ENCODE measurements around the gene PRSS21.
A peak's percentile ranks its signal among the peaks of the same experiment; 100 is the strongest.

The PRSS21 gene, protein sequence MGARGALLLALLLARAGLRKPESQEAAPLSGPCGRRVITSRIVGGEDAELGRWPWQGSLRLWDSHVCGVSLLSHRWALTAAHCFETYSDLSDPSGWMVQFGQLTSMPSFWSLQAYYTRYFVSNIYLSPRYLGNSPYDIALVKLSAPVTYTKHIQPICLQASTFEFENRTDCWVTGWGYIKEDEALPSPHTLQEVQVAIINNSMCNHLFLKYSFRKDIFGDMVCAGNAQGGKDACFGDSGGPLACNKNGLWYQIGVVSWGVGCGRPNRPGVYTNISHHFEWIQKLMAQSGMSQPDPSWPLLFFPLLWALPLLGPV

DNA sequence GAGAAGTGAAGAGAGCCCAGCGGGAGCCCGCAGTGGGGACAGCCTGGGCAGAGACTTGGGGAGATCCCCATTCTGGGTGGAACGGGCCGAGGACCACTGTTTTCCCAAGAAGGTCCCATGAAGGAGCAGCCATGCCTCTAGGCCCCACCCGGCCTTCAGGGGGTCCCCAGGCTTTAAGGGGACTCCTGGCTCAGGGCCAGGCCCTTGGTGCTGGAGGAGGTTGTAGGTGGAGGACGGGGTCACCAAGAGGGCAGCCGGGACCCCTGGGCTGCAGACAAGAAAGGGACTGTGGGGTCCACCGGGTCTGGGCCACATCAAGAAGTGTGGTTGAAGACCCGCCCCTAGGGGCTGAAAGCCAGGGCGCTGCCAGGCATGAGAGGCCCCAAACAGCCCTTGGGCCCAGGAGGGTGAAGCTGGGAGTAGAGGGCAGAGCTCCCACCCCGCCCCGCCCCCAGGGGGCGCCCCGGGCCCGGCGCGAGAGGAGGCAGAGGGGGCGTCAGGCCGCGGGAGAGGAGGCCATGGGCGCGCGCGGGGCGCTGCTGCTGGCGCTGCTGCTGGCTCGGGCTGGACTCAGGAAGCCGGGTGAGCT is at the start of gene PRSS21:
Gene PRSS21 (plus strand): TSS at position 487 of the 589 bp plus-strand sequence. CDS start 32 bp downstream, at position 519.
- DNase-seq (ENCODE audit: low read depth), result peak; percentile 26

DNA sequence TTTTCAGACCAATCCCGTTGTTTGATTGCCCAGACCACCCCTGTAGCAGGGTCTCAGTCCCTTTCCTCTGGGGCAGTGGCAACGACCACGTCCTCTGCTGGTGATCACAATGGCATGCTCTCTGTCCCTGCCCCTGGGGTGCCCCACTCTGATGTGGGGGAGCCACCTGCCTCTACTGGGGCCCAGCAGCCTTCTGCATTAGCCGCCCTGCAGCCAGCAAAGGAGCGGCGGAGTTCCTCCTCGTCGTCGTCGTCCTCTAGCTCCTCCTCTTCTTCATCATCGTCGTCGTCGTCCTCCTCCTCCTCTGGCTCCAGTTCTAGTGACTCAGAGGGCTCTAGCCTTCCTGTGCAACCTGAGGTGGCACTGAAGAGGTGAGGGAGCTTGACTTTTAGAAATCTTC is 49.1 kb upstream of the PRSS21 start:
- no peak for DNase-seq (ENCODE audit: low read depth)

DNA sequence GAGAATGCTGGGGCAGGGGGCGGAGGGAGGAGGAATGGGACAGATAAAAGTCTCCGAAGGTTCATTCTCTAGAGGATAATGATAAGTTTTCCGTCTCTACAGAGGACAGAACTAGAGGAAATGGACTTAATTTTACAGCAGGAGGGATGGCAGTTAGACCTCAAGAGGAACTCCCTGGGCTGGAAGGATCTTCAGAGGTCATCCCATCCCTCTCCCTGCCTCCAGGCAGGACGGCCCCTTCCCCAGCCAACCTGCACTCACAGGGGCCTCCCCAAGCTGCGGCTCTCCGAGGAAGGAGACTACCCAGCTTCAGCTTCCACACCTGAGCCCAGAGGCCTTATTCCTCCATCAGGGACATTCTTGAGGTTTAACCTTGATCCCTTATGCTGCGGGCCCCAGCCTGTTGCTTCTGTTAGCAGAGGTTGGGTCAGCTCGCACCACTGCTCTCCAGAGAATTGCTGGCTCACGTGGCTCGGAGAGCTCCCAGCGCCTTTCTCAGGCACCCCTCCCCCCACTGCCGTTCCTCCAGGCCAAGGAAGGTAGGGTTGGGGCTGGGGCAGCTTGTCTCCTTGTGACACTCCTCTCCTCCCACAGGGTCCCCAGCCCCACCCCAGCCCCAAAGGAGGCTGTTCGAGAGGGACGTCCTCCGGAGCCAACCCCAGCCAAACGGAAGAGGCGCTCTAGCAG is 48.5 kb upstream of the PRSS21 start:
- no peak for DNase-seq (ENCODE audit: low read depth)

DNA sequence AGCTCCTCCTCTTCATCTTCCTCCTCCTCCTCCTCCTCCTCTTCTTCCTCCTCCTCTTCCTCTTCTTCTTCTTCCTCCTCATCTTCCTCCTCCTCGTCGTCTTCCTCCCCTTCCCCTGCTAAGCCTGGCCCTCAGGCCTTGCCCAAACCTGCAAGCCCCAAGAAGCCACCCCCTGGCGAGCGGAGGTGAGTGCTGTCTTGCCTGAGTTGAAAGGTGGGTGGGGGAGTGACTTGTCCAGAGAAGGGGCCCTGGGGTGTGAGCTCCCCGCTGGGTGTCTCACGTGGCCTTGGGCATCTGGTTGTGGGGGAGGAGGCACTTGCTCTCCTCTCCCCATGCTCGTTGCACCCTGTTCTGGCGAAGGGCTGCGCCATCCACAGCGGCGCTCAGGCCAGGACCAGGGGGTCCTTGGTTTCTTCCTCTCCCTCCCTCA is 47.9 kb upstream of the PRSS21 start:
- no peak for DNase-seq (ENCODE audit: low read depth)

DNA sequence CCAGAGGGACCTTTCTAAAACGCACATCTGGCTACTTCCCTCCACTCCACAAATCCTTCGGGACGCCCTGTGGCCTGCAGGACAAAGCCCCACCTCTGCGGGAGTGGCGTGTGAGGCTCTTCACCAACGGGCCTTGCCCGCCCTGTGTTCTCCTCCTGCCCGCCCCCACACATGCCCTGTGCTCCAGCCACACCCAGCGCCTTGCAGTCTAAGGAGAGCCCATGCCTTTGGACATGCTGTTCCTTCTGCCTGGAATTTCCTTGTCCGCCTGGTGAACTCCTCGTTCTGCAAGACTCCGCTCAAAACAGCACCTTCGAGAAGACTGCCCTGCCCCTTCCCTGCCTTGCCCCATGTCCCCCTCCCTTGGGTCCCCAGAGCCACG is 47.4 kb upstream of the PRSS21 start:
- no peak for DNase-seq (ENCODE audit: low read depth)

DNA sequence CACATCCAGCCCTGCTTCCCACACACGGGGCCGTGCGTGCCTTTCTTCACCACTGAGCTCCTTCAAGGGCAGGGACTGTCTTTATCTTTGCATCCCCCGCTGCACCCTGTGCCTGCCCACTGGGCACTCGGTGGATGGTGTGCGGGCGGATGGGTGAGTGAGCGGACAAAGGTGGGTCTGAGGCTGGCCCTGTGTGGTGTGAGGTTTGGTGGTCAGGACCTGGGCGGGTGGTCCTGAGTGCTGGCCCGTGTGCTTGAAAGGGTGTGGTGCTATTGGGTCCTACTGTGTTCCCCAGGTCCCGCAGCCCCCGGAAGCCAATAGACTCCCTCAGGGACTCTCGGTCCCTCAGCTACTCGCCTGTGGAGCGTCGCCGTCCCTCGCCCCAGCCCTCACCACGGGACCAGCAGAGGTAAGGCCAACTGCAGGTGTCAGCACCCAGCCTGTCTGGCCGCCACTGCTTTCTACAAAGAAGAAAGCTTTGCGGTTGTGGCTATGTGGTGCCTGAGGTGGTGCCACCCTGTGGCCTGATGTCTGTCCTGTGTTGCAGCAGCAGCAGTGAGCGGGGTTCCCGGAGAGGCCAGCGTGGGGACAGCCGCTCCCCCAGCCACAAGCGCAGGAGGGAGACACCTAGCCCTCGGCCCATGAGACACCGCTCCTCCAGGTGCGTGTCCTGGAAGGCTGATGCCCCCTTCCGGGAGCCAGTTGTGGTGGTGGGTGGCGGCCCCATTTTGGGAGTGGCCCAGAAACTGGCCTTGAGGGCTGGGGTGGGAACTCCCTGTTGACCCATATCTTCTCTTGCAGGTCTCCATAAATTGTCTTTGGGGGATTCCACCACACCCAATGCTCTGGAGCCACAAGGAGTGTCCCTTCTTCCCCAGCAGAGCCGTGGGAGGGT is 46.7 kb upstream of the PRSS21 start:
- DNase-seq (ENCODE audit: low read depth), result no peak

DNA sequence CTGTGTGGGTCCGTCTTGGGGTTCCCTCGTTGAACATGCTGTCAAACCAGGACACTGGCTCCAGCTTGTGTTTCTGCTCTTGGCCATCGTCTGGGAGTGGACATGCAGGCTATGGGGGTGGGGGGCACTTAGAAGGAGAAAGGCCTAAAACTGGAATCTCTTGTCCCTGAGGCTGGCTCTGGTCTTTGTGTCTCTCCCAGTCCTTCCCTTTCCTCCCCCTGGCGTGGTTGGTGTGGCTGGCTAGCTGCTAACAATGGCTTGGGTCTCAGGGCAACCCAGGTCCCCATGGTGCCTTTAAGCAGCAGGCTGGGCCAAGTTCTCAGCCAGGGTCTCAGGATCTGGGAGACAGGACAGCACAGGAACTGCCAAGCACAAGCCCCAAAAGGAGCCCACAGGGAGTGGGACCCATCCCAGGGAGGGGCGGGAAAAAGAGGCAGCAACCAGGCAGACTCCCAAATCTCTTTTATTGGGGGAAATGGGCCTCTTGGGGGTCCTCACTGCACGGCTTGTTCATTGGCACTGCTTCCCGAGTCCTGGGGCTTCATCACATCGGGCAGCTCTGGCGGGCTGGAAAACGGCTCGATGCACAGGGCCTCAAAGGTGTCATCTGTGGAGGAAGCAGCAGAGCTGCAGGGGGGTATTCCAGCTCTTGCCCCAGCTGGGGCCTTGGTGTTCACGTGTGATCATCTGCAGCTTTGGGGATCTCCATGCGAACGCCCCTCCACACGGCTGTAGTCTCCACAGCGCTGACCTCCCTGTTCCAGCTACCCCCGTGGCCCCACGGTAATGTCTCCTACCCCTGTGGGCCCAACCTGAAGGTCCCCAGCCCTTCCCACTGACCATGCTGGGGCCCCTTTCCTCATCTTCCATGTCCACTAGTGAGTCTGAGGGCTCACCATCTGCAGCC is 45.3 kb upstream of the PRSS21 start:
- no peak for DNase-seq (ENCODE audit: low read depth)

DNA sequence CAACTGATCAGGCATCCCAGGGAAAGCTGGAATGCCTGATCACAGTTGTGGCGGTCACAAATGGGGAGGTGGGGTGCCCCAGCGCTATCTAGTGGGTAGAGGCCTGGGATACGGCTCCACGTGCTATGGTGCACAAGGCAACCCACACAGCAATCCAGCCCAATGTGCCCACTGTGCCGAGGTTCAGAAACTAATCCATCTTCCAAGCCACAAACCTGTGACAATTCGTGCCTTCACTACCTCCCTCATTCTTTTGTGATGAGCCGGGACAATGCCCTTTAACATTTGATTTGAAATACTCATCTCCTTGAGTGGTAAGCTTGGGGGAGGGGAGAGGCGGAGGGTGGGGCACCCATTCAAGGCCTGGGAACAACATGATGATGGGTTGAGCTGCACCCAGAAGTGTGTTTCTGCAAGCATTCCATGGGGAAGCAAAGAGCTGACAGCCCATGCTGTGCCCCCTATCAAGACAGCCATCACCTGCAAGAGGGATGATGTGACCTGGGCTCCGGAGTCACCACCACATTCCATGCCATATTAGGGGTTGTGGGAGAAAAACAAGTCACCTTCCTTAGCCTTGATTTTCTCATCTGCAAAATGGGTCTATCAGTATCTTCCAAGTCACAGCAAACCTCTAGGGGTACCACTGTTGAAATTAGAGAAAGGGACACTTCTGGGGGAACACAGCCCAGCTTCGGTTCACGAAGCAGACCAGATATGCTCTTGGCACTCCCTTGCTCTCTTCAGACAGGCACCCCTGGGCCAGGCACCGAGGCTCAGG is 43.7 kb upstream of the PRSS21 start:
- no peak for DNase-seq (ENCODE audit: low read depth)

DNA sequence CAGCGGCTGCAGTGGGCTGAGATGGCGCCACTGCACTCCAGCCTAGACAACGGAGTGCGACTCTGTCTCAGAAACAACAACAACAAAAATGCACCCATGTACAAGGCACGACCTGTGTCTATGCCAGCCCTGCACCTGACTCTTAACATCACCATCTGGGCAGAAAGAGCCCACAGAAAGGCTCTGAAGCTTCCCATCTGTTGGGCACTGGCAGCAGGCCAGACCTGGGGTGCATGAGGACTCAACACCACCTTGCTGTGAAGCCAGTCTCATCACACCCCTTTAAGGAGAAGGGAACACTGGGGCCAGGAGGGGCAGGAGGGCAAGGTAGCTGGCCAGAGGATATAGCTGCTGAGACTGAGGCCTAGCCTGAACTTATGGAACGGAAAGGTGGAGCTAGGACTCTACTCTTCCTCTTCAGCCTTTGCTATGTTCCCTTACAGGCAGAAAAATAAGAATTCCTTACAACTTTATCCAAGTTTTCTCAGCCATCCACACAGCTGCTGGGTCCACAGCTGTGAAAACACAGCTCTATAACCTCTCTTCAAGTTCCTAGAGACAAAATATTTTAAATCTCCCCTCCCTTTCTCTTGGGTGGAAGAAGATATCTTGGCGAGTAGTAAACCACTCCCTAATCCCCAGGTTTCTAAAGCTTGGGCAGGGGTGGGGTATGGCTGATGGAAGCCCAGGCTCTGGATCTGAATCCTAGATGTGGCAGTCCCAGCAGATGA is 42.7 kb upstream of the PRSS21 start:
- no peak for DNase-seq (ENCODE audit: low read depth)

DNA sequence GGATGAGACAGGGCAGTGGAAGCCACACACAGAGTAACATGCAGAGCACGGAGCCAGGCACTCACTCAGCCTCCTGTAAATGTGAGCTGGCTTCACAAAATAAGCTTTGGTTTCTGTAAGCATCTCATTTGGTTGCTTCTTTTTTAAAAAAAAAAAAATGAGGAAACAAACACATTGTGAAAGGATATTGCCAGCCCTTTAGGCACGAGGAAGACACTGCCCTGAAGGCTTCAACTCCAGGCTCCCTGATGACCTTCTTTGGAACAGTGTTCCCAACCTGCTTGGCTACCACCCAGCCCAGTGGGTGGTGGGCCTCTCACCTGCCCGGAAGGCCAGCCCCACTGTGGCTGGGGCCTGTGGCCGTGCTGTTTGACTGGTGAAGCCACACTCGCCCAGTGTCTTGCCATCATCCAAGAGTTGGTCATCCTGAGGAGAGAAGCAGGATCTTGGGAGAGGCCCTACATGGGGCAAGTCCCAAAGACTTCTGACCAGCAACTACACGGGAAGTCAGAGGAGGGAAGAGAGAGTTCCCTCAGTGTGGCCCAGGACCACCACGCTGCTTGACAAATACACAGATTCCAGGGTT is 41.8 kb upstream of the PRSS21 start:
- DNase-seq (ENCODE audit: low read depth), result no peak

DNA sequence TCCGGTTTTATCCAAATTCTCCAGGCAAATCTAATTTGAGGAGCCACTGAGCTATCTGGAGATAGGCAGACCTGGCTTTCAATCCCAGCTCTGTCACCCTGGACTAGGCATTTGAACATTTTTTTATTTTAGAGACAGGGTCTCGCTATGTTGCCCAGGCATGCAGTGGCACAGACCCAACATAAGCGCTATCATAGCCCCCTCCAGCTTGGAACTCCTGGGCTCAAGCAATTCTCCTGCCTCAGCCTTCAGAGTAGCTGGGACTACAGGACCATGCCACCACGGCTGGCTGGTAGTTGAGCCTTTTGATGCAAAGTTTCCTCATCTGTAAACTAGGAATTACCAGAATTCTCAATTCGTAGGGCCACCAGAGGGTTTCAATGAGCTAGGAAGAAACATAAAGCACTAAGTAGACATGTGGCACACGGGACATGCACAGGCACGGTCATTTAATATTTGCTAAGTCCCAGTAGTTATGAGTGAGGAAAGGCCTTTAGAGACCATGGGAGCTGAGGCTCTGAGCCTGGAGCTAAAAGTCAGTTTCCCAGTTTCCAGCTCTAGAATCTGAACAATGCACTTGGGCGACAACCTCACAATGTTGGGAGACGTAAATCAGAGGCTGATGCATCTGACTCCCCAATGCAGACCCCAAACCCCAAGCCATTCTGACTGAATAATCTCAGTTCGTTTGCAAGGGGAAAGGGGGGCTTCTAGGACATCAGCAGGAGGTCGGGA is 41.1 kb upstream of the PRSS21 start:
- no peak for DNase-seq (ENCODE audit: low read depth)

DNA sequence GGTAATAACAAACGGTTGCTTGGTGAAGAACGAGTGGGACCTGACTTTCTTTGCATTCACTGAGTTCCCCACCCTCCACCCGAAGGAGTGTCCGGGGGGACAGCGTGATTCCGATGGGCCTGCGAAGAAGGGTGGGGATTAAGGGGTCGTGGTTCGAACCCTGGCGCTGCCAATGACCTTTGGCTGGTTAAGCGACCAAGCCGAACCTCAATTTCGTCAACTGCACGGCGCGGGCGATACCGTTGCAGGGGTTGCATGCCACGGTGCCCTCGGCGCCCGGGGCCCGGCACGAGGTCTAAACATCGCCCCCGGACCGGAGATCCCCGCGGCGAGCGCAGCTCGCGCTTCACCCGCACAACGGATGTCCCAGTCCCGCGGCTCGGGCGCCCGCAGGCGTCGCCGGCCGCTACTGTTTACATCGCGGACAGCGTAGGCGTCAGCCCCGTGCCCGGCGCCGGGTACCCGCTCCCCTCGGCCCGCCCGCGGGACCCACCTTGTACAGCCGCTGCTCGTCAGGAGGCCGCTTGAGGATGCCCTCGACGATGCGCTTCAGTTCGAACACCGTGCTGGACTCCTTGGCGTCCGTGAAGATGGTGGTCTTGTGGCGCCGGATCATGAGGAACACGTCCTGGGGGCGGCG is 40.4 kb upstream of the PRSS21 start:
- no peak for DNase-seq (ENCODE audit: low read depth)

DNA sequence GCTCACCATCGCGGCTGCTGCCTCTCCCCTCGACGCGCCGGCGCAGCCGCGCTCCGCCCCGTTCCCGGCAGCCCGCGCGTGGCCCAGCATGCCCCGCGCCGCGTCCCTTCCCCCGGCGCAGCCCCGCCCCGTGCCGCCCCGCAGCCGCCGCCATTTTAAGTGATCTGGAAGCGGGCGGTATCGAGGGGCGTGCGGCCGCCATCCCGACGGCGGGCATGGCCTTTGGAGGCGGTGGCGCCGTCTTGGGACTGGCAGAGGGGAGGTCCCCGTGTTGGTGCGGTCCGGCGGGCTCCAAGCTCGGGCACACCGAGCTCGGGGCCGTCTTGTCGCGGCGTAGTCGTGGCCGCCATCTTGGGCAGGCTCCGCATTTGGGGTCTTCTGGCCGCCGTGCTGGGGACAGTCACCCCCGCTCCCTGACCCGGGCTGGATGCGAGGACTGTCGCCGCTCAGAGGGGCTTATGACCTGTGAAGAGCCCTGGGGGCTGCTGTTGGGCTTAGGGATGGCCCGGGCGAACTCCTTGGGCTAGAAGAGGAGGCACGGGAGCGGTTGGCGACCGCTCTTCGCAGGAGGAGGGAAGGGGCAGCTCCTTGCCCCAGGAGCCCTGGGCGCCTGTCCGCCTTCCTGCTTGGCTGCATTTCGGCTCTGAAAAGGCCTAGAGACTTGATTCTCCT is 39.7 kb upstream of the PRSS21 start, which contains the start of gene ELOB:
Gene ELOB (minus strand): TSS at position 50 of the 672 bp plus-strand sequence. CDS start 41 bp downstream, at position 9.
- peak; percentile 89 for DNase-seq (ENCODE audit: low read depth)

DNA sequence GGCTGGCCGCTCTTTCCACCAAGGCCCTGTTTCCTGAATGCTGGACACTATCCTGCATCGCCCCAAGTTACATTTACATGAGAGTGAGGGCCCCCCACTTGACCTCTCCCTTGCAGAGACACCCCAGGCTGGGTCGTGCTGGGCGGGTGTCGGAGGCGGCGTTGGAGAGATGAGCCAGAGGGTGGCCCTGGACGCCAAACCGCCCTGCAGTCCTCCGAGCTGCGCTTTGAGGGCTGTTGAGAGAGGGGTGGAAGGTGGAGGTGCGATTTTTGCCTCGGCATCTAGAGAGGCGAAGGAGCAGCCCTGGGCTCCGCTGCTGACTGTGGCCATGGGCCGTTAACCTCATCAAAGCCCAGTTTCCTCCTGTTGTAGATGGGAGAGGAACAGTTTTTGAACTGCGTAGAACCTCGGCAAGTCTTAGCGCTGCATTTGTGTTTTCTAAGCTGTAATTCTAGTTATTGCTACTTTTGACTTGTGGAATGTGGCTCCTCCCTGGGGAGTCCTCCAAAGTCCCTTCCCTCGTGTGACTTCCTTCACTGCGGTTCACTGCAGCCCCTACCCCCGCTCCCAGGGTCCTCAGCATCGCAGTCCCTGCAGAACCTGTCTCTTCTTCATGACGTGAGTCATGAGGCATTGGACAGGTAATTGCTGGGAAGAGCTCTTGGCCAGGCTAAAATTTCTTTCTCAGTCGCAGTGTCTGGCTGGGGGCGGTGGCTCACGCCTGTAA is 39.0 kb upstream of the PRSS21 start:
- no peak for DNase-seq (ENCODE audit: low read depth)

DNA sequence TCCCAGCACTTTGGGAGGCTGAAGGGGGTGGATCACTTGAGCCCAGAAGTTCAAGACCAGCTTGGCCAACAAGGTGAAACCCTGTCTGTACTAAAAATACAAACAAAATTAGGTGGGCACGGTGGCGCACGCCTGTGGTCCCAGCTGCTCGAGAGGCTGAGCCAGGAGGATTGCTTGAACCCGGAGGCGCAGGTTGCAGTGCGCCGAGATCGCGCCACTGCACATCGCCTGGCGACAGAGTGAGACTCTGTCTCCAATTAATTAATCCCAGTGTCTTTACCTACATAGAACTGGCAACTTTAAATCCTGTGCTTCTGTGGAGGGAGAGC is 38.4 kb upstream of the PRSS21 start:
- no peak for DNase-seq (ENCODE audit: low read depth)

DNA sequence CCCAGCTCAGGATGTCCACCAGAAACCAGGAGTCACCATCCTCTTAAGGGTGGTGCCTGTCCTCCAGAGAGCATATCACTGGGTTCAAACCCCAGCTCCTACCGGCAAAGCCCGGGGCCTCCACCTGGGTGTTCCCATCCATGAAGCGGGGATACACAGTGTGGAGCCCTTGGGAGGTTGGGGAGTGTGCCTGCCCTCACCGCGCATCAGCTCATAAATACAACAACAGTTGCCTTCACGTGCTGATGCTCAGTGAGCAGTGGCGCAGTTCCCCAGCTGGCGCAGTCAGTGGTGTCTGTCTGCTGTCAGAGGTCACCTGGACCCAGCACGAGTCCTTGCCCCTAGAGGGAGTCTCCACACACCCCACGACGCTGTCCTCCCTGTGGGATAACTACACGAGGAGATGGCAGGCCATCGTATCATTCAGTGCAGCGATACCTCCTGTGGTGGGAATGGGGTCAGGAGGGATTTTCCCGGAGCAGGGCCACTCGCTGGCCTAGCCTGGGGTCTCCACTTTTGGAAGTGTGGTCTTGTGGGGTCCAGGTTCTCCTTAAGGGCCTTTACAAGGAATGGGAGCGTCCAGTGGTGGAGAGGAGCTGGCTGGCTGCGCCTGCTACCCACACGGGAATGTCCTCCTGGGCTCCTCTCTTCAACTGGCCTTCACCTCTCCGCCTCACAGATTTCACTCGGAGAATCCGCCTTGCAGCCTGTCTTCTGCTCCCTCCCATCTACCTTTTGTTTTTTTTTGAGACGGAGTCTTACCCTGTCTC is 37.7 kb upstream of the PRSS21 start:
- no peak for DNase-seq (ENCODE audit: low read depth)

All from activated T-helper 9 cell treated with anti-CD3 and anti-CD28 coated beads, Interleukin-2, amount 50 U/mL, for 16 hours (primary cell).